SU-DHL-6 (cell line): ENCODE measurements around the gene RANBP9.

ENCODE experiments used
- H2AFZ ChIP-seq: fragments of 200-600 bp; sonication (generic); 2 replicates; pipeline ENCODE4 v1.6.1; 2014; ENCODE audit warnings: low read depth, mild to moderate bottlenecking, moderate library complexity, mixed read lengths, antibody characterized with exemption, low read length; ENCODE audit not compliant: severe bottlenecking
- H3F3A ChIP-seq: fragments of 200-600 bp; shearing (Covaris generic); 2 replicates; pipeline ENCODE4 v1.6.0; 2016; ENCODE audit warnings: antibody characterized with exemption, mild to moderate bottlenecking; ENCODE audit not compliant: insufficient read depth
- H3K27ac ChIP-seq: fragments of 200-600 bp; sonication (generic); 2 replicates; pipeline ENCODE4 v1.5.1; 2016; ENCODE audit warnings: low read depth, mild to moderate bottlenecking, low read length, moderate library complexity, mixed read lengths
- H3K27me3 ChIP-seq: fragments of 200-600 bp; sonication (generic), shearing (Covaris generic); 2 replicates; pipeline ENCODE4 v1.6.0; 2014; ENCODE audit warnings: mild to moderate bottlenecking, low read length
- H3K36me3 ChIP-seq: fragments of 200-600 bp; sonication (generic); 2 replicates; pipeline ENCODE4 v1.6.1; 2014; ENCODE audit warnings: mild to moderate bottlenecking, low read length, mixed read lengths
- H3K4me2 ChIP-seq: fragments of 300-600, 200-600 bp; shearing (Covaris generic), sonication (generic); 2 replicates; pipeline ENCODE4 v1.6.0; 2014; ENCODE audit warnings: low read length, low read depth, mild to moderate bottlenecking; ENCODE audit not compliant: poor library complexity, severe bottlenecking
- H3K4me3 ChIP-seq: fragments of 200-600 bp; sonication (generic); 2 replicates; pipeline ENCODE4 v1.5.1; 2014; ENCODE audit warnings: antibody characterized with exemption, low read length, mild to moderate bottlenecking, mixed read lengths; ENCODE audit not compliant: insufficient read depth, poor library complexity, severe bottlenecking
- H3K79me2 ChIP-seq: fragments of 200-600 bp; sonication (generic); 2 replicates; pipeline ENCODE4 v1.6.1; 2014; ENCODE audit warnings: mild to moderate bottlenecking, low read length, moderate library complexity; ENCODE audit not compliant: insufficient read depth
- H3K9ac ChIP-seq: fragments of 200-600 bp; sonication (generic); 2 replicates; pipeline ENCODE4 v1.7.0; 2014; ENCODE audit warnings: mild to moderate bottlenecking, low read length
- H3K9me2 ChIP-seq: fragments of 200-600 bp; sonication (generic); replicated peaks from 2 replicates; pipeline ENCODE4 v1.6.1; 2014; ENCODE audit warnings: low read length; ENCODE audit not compliant: insufficient read depth
- H3K9me3 ChIP-seq: fragments of 200-600 bp; sonication (generic); 2 replicates; pipeline ENCODE4 v1.6.1; 2014; ENCODE audit warnings: low read length, mixed read lengths; ENCODE audit not compliant: insufficient read depth
- H4K20me1 ChIP-seq: fragments of 200-600 bp; sonication (generic); 2 replicates; pipeline ENCODE4 v1.6.1; 2014; ENCODE audit warnings: low read depth, mild to moderate bottlenecking, antibody characterized with exemption, low read length, moderate library complexity, mixed read lengths
- EZH2phosphoT487 ChIP-seq: fragments of 200-600 bp; sonication (generic), shearing (Covaris generic); conservative IDR thresholded peaks from 2 replicates; pipeline ENCODE4 v1.6.1; 2018; ENCODE audit warnings: mild to moderate bottlenecking, antibody characterized with exemption, low read length, moderate library complexity, mixed read lengths
- TF ChIP-seq, protein P1 (sequence below): fragments of 200-600 bp; sonication (generic); IDR thresholded peaks from one replicate; pipeline ENCODE4 v1.5.1; 2017; ENCODE audit warnings: antibody characterized with exemption, mild to moderate bottlenecking, low read length, moderate library complexity; ENCODE audit not compliant: insufficient read depth, poor library complexity, severe bottlenecking

The RANBP9 gene

GRCh38 chr6:13591205-13591921 lies 120.3 kb downstream of the RANBP9 start:
- no peaks in the 10 kb centered on the region for H3K27me3 ChIP-seq
- H3K4me2 ChIP-seq, result no peak overlapping the region
- H3K9me3 ChIP-seq, result no peaks in the 10 kb centered on the region
- H3K36me3 ChIP-seq, result peaks cover 4% of the 10 kb centered on the region; the same call in 1 of the 2 replicates
- TF ChIP-seq, protein P1, sequence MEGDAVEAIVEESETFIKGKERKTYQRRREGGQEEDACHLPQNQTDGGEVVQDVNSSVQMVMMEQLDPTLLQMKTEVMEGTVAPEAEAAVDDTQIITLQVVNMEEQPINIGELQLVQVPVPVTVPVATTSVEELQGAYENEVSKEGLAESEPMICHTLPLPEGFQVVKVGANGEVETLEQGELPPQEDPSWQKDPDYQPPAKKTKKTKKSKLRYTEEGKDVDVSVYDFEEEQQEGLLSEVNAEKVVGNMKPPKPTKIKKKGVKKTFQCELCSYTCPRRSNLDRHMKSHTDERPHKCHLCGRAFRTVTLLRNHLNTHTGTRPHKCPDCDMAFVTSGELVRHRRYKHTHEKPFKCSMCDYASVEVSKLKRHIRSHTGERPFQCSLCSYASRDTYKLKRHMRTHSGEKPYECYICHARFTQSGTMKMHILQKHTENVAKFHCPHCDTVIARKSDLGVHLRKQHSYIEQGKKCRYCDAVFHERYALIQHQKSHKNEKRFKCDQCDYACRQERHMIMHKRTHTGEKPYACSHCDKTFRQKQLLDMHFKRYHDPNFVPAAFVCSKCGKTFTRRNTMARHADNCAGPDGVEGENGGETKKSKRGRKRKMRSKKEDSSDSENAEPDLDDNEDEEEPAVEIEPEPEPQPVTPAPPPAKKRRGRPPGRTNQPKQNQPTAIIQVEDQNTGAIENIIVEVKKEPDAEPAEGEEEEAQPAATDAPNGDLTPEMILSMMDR, result no peak
- no peak for TF ChIP-seq EZH2phosphoT487
- H3K9me2 ChIP-seq, result no peaks in the 10 kb centered on the region
- no peak overlapping the region for H3K9ac ChIP-seq
- H3K4me3 ChIP-seq, result no peak overlapping the region
- H3K79me2 ChIP-seq, result no peaks in the 10 kb centered on the region
- no peaks in the 10 kb centered on the region for H4K20me1 ChIP-seq
- no peak overlapping the region for H2AFZ ChIP-seq
- no peaks in the 10 kb centered on the region; the same call in 1 of the 2 replicates for H3F3A ChIP-seq
- H3K27ac ChIP-seq, result no peak overlapping the region

DNA sequence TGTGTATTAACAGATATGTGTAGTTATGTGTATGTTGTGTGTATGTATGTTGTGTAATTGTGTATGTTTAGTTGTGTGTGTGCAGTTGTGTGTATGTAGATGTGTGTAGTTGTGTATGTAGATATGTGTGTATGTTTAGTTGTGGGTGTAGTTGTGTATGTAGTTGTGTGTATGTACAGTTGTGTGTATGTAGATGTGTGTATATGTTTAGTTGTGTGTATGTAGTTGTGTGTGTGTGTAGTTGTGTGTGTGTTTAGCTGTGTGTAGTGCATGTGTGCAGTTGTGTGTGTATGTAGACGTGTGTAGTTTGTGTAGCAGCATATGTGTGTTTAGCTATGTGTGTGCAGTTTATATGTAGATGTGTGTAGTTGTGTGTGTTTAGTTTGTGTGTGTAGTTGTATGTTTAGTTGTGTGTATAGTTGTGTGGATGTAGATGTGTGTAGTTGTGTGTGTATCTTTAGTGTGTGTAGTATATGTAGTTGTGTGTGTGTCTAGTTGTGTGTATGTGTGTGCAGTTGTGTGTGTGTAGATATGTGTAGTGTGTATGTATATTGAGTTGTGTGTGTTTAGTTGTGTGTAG lies 121.0 kb downstream of the RANBP9 start:
- no peak overlapping the region for H3K4me2 ChIP-seq
- no peaks in the 10 kb centered on the region for H3K27me3 ChIP-seq
- H3K27ac ChIP-seq, result no peak overlapping the region
- H4K20me1 ChIP-seq, result no peaks in the 10 kb centered on the region
- H3K9me3 ChIP-seq, result no peaks in the 10 kb centered on the region
- H3K9me2 ChIP-seq, result no peaks in the 10 kb centered on the region
- no peak for TF ChIP-seq EZH2phosphoT487
- H2AFZ ChIP-seq, result no peak overlapping the region
- no peak overlapping the region for H3K4me3 ChIP-seq
- no peaks in the 10 kb centered on the region for H3K79me2 ChIP-seq
- H3F3A ChIP-seq, result no peaks in the 10 kb centered on the region; the same call in 1 of the 2 replicates
- no peak overlapping the region for H3K9ac ChIP-seq
- H3K36me3 ChIP-seq, result no peaks in the 10 kb centered on the region; the same call in 1 of the 2 replicates

GRCh38 chr6:13589801-13590200 lies 121.8 kb downstream of the RANBP9 start:
- H4K20me1 ChIP-seq, result no peaks in the 10 kb centered on the region
- H3K36me3 ChIP-seq, result no peaks in the 10 kb centered on the region; the same call in 1 of the 2 replicates
- no peaks in the 10 kb centered on the region for H3K9me2 ChIP-seq
- no peak overlapping the region for H3K9ac ChIP-seq
- H3K9me3 ChIP-seq, result no peaks in the 10 kb centered on the region
- no peaks in the 10 kb centered on the region for H3K79me2 ChIP-seq
- H3K4me3 ChIP-seq, result no peak overlapping the region
- no peak overlapping the region for H3K27ac ChIP-seq
- H3K4me2 ChIP-seq, result no peak overlapping the region
- H3F3A ChIP-seq, result no peaks in the 10 kb centered on the region; the same call in 1 of the 2 replicates
- no peaks in the 10 kb centered on the region for H3K27me3 ChIP-seq
- H2AFZ ChIP-seq, result no peak overlapping the region
- TF ChIP-seq, protein P1, result no peak
- no peak for TF ChIP-seq EZH2phosphoT487
